Astrocyte (in vitro differentiated cells and primary cell): ENCODE data around the gene NLRP6. TPM values are rescaled to one million over a fixed set of nuclear protein-coding genes. Genes with fewer than 3 reads are reported as not detected.

ENCODE experiments used
- DNase-seq: peaks from one replicate; pipeline ENCODE4 v3.0.0-alpha.2; 2010; ENCODE audit warnings: low read depth
- FAIRE-seq: peaks from 2 replicates; lab custom pipeline; 2011; peaks lifted over from hg19 to GRCh38; lab: Jason Lieb, UNC
- H2AFZ ChIP-seq: 2 replicates; pipeline ENCODE4 v1.6.0; 2012; ENCODE audit warnings: low read depth, low read length, inconsistent platforms
- H3K27ac ChIP-seq: 2 replicates; pipeline ENCODE4 v1.5.1; 2011; ENCODE audit warnings: low read depth, low read length, inconsistent platforms
- H3K27me3 ChIP-seq: 2 replicates; pipeline ENCODE4 v1.6.0; 2011; ENCODE audit warnings: low read length, inconsistent platforms; ENCODE audit not compliant: insufficient read depth
- H3K36me3 ChIP-seq: 2 replicates; pipeline ENCODE4 v1.5.1; 2011; ENCODE audit warnings: low read length, inconsistent platforms; ENCODE audit not compliant: insufficient read depth
- H3K4me1 ChIP-seq: 2 replicates; pipeline ENCODE4 v1.5.1; 2011; ENCODE audit warnings: low read length, inconsistent platforms; ENCODE audit not compliant: insufficient read depth
- H3K4me2 ChIP-seq: 2 replicates; pipeline ENCODE4 v1.6.0; 2012; ENCODE audit warnings: low read length, inconsistent platforms
- H3K4me3 ChIP-seq: 2 replicates; pipeline ENCODE4 v1.5.1; 2011; ENCODE audit warnings: low read depth, mild to moderate bottlenecking, low read length, inconsistent platforms; ENCODE audit not compliant: insufficient read depth
- H3K79me2 ChIP-seq: 2 replicates; pipeline ENCODE4 v1.6.0; 2012; ENCODE audit warnings: mild to moderate bottlenecking, low read length, inconsistent platforms; ENCODE audit not compliant: insufficient read depth
- H3K9ac ChIP-seq: 2 replicates; pipeline ENCODE4 v1.6.0; 2012; ENCODE audit warnings: mild to moderate bottlenecking, low read length, inconsistent platforms
- H3K9me3 ChIP-seq: 2 replicates; pipeline ENCODE4 v1.5.1; 2012; ENCODE audit warnings: low read depth, mild to moderate bottlenecking, low read length, inconsistent platforms; ENCODE audit not compliant: insufficient read depth
- H4K20me1 ChIP-seq: 2 replicates; pipeline ENCODE4 v1.6.0; 2012; ENCODE audit warnings: low read length, inconsistent platforms; ENCODE audit not compliant: insufficient read depth
- H3K27ac Mint-ChIP-seq: one replicate; pipeline ENCODE4 v1.8.0; 2021; ENCODE audit warnings: mild to moderate bottlenecking, mixed read lengths; ENCODE audit not compliant: unreplicated experiment
- H3K27me3 Mint-ChIP-seq: one replicate; pipeline ENCODE4 v1.8.0; 2021; ENCODE audit warnings: low read depth, mixed read lengths; ENCODE audit not compliant: unreplicated experiment
- H3K36me3 Mint-ChIP-seq: one replicate; pipeline ENCODE4 v1.8.0; 2021; ENCODE audit warnings: low read depth, mixed read lengths; ENCODE audit not compliant: unreplicated experiment
- H3K4me1 Mint-ChIP-seq: one replicate; pipeline ENCODE4 v1.8.0; 2021; ENCODE audit warnings: low read depth, mixed read lengths; ENCODE audit not compliant: unreplicated experiment
- H3K4me3 Mint-ChIP-seq: one replicate; pipeline ENCODE4 v1.8.0; 2021; ENCODE audit warnings: mild to moderate bottlenecking, moderate library complexity, mixed read lengths; ENCODE audit not compliant: unreplicated experiment
- H3K9me3 Mint-ChIP-seq: one replicate; pipeline ENCODE4 v1.8.0; 2021; ENCODE audit warnings: mild to moderate bottlenecking, mixed read lengths; ENCODE audit not compliant: unreplicated experiment
- EZH2 ChIP-seq: IDR thresholded peaks from 2 replicates; pipeline ENCODE4 v1.6.1; 2012; ENCODE audit warnings: mild to moderate bottlenecking, low read length, inconsistent platforms; ENCODE audit not compliant: insufficient read depth
- total RNA-seq: library from RNA; stranded (reverse); gene quantifications from 2 replicates; pipeline ENCODE4 v1.2.1, GENCODE V29; 2021
- TF ChIP-seq, protein P1 (sequence below): IDR thresholded peaks from 2 replicates; pipeline ENCODE4 v1.5.1; 2011; ENCODE audit warnings: low read depth, mild to moderate bottlenecking, inconsistent platforms, low read length, moderate library complexity; ENCODE audit not compliant: insufficient read depth

Gene NLRP6
- total RNA-seq, 1 donor from 2014 or later = not detected

GRCh38 chr11:240315-240714 lies 37.9 kb upstream of the NLRP6 start:
- peaks cover 3% of the 10 kb centered on the region for H3K4me1 ChIP-seq
- H3K9me3 ChIP-seq = no peaks in the 10 kb centered on the region
- Mint-ChIP-seq H3K9me3 (no peaks in the 10 kb centered on the region), H3K36me3 (peaks cover 10% of the 10 kb centered on the region), H3K4me3 (no peak overlapping the region), H3K27ac (no peak overlapping the region), H3K4me1 (peaks cover 11% of the 10 kb centered on the region), H3K27me3 (no peaks in the 10 kb centered on the region)
- peaks cover 25% of the 10 kb centered on the region for H3K36me3 ChIP-seq
- H4K20me1 ChIP-seq = peaks cover 53% of the 10 kb centered on the region
- DNase-seq (no peak), FAIRE-seq (no peak)
- no peak overlapping the region for H2AFZ ChIP-seq
- no peak overlapping the region for H3K9ac ChIP-seq
- TF ChIP-seq EZH2 = no peak
- TF ChIP-seq, protein P1, sequence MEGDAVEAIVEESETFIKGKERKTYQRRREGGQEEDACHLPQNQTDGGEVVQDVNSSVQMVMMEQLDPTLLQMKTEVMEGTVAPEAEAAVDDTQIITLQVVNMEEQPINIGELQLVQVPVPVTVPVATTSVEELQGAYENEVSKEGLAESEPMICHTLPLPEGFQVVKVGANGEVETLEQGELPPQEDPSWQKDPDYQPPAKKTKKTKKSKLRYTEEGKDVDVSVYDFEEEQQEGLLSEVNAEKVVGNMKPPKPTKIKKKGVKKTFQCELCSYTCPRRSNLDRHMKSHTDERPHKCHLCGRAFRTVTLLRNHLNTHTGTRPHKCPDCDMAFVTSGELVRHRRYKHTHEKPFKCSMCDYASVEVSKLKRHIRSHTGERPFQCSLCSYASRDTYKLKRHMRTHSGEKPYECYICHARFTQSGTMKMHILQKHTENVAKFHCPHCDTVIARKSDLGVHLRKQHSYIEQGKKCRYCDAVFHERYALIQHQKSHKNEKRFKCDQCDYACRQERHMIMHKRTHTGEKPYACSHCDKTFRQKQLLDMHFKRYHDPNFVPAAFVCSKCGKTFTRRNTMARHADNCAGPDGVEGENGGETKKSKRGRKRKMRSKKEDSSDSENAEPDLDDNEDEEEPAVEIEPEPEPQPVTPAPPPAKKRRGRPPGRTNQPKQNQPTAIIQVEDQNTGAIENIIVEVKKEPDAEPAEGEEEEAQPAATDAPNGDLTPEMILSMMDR = no peak
- peaks cover 65% of the 10 kb centered on the region for H3K79me2 ChIP-seq
- no peak overlapping the region for H3K4me3 ChIP-seq
- no peaks in the 10 kb centered on the region for H3K27me3 ChIP-seq
- no peak overlapping the region for H3K4me2 ChIP-seq
- H3K27ac ChIP-seq = no peak overlapping the region

DNA sequence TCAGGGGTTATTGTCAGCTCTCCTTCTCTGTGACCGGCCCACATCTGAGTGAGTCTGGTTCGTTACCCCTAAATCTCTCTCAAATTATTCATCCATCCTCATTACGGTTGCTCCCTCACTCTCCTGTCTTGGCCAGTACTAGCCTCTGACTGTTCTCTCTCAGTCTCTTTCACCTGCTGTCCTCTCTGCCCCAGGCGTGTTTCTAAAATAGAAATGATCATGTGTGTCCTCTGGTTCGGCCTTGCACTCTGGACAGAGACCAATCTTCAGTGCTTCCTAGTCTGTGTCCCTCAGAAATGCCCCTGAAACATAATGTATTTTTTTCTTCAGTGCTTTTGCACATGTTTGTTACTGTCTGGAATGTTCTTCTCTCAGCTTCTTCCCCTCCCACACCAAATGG lies 36.6 kb upstream of the NLRP6 start:
- H3K4me3 Mint-ChIP-seq = no peak overlapping the region
- TF ChIP-seq, protein P1 = no peak
- no peak for TF ChIP-seq EZH2
- H3K4me3 ChIP-seq = no peak overlapping the region
- peaks cover 13% of the 10 kb centered on the region for H3K36me3 Mint-ChIP-seq
- H3K27ac Mint-ChIP-seq = no peak overlapping the region
- no peak overlapping the region for H3K27ac ChIP-seq
- H3K9me3 Mint-ChIP-seq = no peaks in the 10 kb centered on the region
- no peak for DNase-seq
- H3K27me3 ChIP-seq = no peaks in the 10 kb centered on the region
- peaks cover 11% of the 10 kb centered on the region for H3K4me1 Mint-ChIP-seq
- H3K9ac ChIP-seq = no peak overlapping the region
- no peaks in the 10 kb centered on the region for H3K27me3 Mint-ChIP-seq
- FAIRE-seq = no peak
- H3K36me3 ChIP-seq = peaks cover 34% of the 10 kb centered on the region
- no peak overlapping the region for H3K4me2 ChIP-seq
- H3K4me1 ChIP-seq = no peaks in the 10 kb centered on the region
- peaks cover 65% of the 10 kb centered on the region for H3K79me2 ChIP-seq
- H4K20me1 ChIP-seq = peaks cover 64% of the 10 kb centered on the region
- no peaks in the 10 kb centered on the region for H3K9me3 ChIP-seq
- H2AFZ ChIP-seq = no peak overlapping the region

DNA sequence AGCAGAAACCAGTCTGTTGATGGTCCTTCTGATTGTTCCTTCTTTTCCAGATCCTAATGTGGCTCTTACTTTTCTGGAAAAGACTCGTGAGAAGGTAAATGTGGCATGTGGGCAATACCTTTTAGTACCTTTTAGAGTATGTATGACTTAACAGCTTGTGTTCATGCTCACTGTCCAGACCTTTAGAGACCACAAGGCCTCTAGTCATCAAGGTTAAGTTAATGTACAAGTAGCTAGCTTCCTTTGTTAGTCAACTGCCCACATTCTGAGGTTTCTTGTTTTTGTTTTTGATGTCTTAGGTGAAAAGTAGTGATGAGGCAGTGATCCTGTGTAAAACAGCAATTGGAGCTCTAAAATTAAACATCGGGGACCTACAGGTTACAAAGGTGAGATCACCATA lies 33.8 kb upstream of the NLRP6 start:
- no peaks in the 10 kb centered on the region for H3K27me3 Mint-ChIP-seq
- H2AFZ ChIP-seq = no peak overlapping the region
- H4K20me1 ChIP-seq = peaks cover 54% of the 10 kb centered on the region
- no peak overlapping the region for H3K27ac Mint-ChIP-seq
- FAIRE-seq = peak; percentile 26
- H3K4me2 ChIP-seq = no peak overlapping the region
- H3K4me3 ChIP-seq = no peak overlapping the region
- no peaks in the 10 kb centered on the region for H3K9me3 ChIP-seq
- peaks cover 38% of the 10 kb centered on the region for H3K79me2 ChIP-seq
- no peaks in the 10 kb centered on the region for H3K9me3 Mint-ChIP-seq
- H3K4me1 ChIP-seq = no peaks in the 10 kb centered on the region
- DNase-seq = no peak
- H3K36me3 ChIP-seq = peaks cover 57% of the 10 kb centered on the region
- H3K4me1 Mint-ChIP-seq = no peaks in the 10 kb centered on the region
- peaks cover 15% of the 10 kb centered on the region for H3K36me3 Mint-ChIP-seq
- TF ChIP-seq, protein P1 = no peak
- no peak for TF ChIP-seq EZH2
- H3K4me3 Mint-ChIP-seq = no peak overlapping the region
- no peak overlapping the region for H3K27ac ChIP-seq
- no peaks in the 10 kb centered on the region for H3K27me3 ChIP-seq
- H3K9ac ChIP-seq = no peak overlapping the region
